Keratinocyte (primary cell): ENCODE results near the gene PARP16. TPM values are rescaled to one million over a fixed set of nuclear protein-coding genes. Genes with fewer than 3 reads are reported as not detected.

Experiments
- DNase-seq: peaks from one replicate; pipeline ENCODE4 v3.0.0-alpha.2; 2011; ENCODE audit warnings: low read depth, missing footprints, low spot score
- FAIRE-seq: peaks from 2 replicates; lab custom pipeline; 2011; peaks lifted over from hg19 to GRCh38; lab: Jason Lieb, UNC
- H2AFZ ChIP-seq: 2 replicates; pipeline ENCODE4 v1.6.0; 2012; ENCODE audit warnings: low read length, control low read depth, inconsistent platforms; ENCODE audit not compliant: control insufficient read depth
- H3K27ac ChIP-seq: 2 replicates; pipeline ENCODE4 v1.5.1; 2011; ENCODE audit warnings: low read length; ENCODE audit not compliant: control insufficient read depth, insufficient read depth
- H3K27me3 ChIP-seq: 3 replicates; pipeline ENCODE4 v1.6.0; 2011; ENCODE audit warnings: low read length; ENCODE audit not compliant: control insufficient read depth, insufficient read depth; ENCODE audit errors: extremely low read depth
- H3K36me3 ChIP-seq, 2 experiments: 2 replicates in 1 of 2; 3 replicates in 1 of 2; pipeline ENCODE4 v1.5.1; 2011; ENCODE audit warnings: low read length in 2 of 2, mild to moderate bottlenecking in 1 of 2; ENCODE audit not compliant: control insufficient read depth in 2 of 2, insufficient read depth in 2 of 2; ENCODE audit errors: extremely low read depth in 1 of 2
- H3K4me1 ChIP-seq: 3 replicates; pipeline ENCODE4 v1.5.1; 2011; ENCODE audit warnings: low read length; ENCODE audit not compliant: control insufficient read depth, insufficient read depth; ENCODE audit errors: extremely low read depth
- H3K4me2 ChIP-seq: 3 replicates; pipeline ENCODE4 v1.6.0; 2011; ENCODE audit warnings: low read depth, low read length; ENCODE audit not compliant: control insufficient read depth, insufficient read depth; ENCODE audit errors: extremely low read depth
- H3K4me3 ChIP-seq, 3 experiments: fragments of 200-600 bp in 1 of 3; sonication (generic) in 1 of 3; 2 replicates in 2 of 3; 3 replicates in 1 of 3; pipeline ENCODE4 v1.5.1; 2011 to 2016; ENCODE audit warnings: low read length in 3 of 3, mild to moderate bottlenecking in 3 of 3, control low read depth in 2 of 3, inconsistent platforms in 1 of 3, low read depth in 1 of 3, mixed read lengths in 1 of 3, mixed run types in 1 of 3, moderate library complexity in 1 of 3; ENCODE audit not compliant: control insufficient read depth in 2 of 3, insufficient read depth in 2 of 3; ENCODE audit errors: extremely low read depth in 1 of 3
- H3K79me2 ChIP-seq: 2 replicates; pipeline ENCODE4 v1.6.0; 2012; ENCODE audit warnings: low read length; ENCODE audit not compliant: control insufficient read depth, insufficient read depth
- H3K9ac ChIP-seq: 3 replicates; pipeline ENCODE4 v1.6.0; 2011; ENCODE audit warnings: low read length; ENCODE audit not compliant: control insufficient read depth, insufficient read depth; ENCODE audit errors: extremely low read depth
- H3K9me1 ChIP-seq: 3 replicates; pipeline ENCODE4 v1.6.0; 2011; ENCODE audit warnings: low read length; ENCODE audit not compliant: control insufficient read depth, insufficient read depth; ENCODE audit errors: extremely low read depth
- H3K9me3 ChIP-seq: 2 replicates; pipeline ENCODE4 v1.5.1; 2012; ENCODE audit warnings: low read depth, low read length; ENCODE audit not compliant: control insufficient read depth
- H4K20me1 ChIP-seq: 3 replicates; pipeline ENCODE4 v1.6.0; 2011; ENCODE audit warnings: low read length; ENCODE audit not compliant: control insufficient read depth, insufficient read depth; ENCODE audit errors: extremely low read depth
- CTCF ChIP-seq, 3 experiments: IDR thresholded peaks in 1 of 3; conservative IDR thresholded peaks in 1 of 3; optimal IDR thresholded peaks in 1 of 3; 2 replicates in 2 of 3; 3 replicates in 1 of 3; pipeline versions ENCODE3 to v1.5.1; 2011; ENCODE audit warnings: low read length in 3 of 3, mild to moderate bottlenecking in 3 of 3, moderate library complexity in 2 of 3, control low read depth in 1 of 3, inconsistent platforms in 1 of 3; ENCODE audit not compliant: insufficient read depth in 2 of 3; ENCODE audit errors: extremely low read depth in 1 of 3
- EZH2 ChIP-seq: IDR thresholded peaks from one replicate; pipeline ENCODE4 v1.6.1; 2012; ENCODE audit warnings: inconsistent platforms, mild to moderate bottlenecking, low read length, moderate library complexity
- dilution Hi-C: fragments of 300-500 bp; cut with MboI; formaldehyde crosslinking; loops from one replicate; pipeline ENCODE4 v1.7.0; 2020; ENCODE audit warnings: low sequenced_read_pairs; ENCODE audit not compliant: extremely low pct_ligation_motif_present
- polyA plus RNA-seq, 5 experiments: library from polyadenylated mRNA; depleted of rRNA in 3 of 5; stranded (reverse) in 3 of 5; stranded (forward) in 1 of 5; unstranded in 1 of 5; fragments of >200 nt; gene quantifications; 1 replicate in 1 of 5; 2 replicates in 3 of 5; 3 replicates in 1 of 5; pipeline versions ENCODE4 v1.2.1 to v1.2.3, GENCODE V29; 2011 to 2012; ENCODE audit warnings: missing spikeins in 2 of 5, low read depth in 1 of 5, low replicate concordance in 1 of 5

Gene PARP16
- polyA plus RNA-seq, 1 donor (not counting 4 experiments of a cell fraction or from before 2014, with no cell fraction given): 2.1 TPM

- dilution Hi-C loops: no loop called here
- no peak overlapping the region for H3K4me2 ChIP-seq
- H3K9ac ChIP-seq: no peak overlapping the region
- no peaks in the 10 kb centered on the region for H3K4me1 ChIP-seq
- no peaks in the 10 kb centered on the region for H4K20me1 ChIP-seq
- no peaks in the 10 kb centered on the region for H3K9me1 ChIP-seq
- DNase-seq (no peak), FAIRE-seq (no peak)
- TF ChIP-seq CTCF (optimal IDR thresholded peaks at IDR 0.05 in 1 of 3, IDR thresholded peaks at IDR 0.05 in 1 of 3, conservative IDR thresholded peaks at IDR 0.05 in 1 of 3; ENCODE audit: extremely low read depth in 1 of 3, insufficient read depth in 2 of 3, low read length in 3 of 3) (no peak), EZH2 (no peak)
- no peaks in the 10 kb centered on the region for H3K79me2 ChIP-seq
- H3K36me3 ChIP-seq: no peaks in the 10 kb centered on the region
- no peak overlapping the region for H2AFZ ChIP-seq
- no peaks in the 10 kb centered on the region for H3K9me3 ChIP-seq
- H3K4me3 ChIP-seq: no peak overlapping the region
- H3K27ac ChIP-seq: no peak overlapping the region
- H3K27me3 ChIP-seq: peaks cover 41% of the 10 kb centered on the region
Measured at GRCh38 chr15:65334586-65335231, 48.0 kb upstream of the PARP16 start.

- dilution Hi-C loops: no loop called here
Measured at GRCh38 chr15:65333856-65334255, 47.2 kb upstream of the PARP16 start.

More at GRCh38 chr15:65333856-65334255, 47.2 kb upstream of the PARP16 start:
- Histone ChIP-seq H3K4me2 (no peak overlapping the region), H3K9me1 (no peaks in the 10 kb centered on the region), H3K4me1 (no peaks in the 10 kb centered on the region), H3K9me3 (no peaks in the 10 kb centered on the region), H3K27me3 (peaks cover 41% of the 10 kb centered on the region), H3K9ac (no peak overlapping the region), H4K20me1 (no peaks in the 10 kb centered on the region), H3K79me2 (no peaks in the 10 kb centered on the region), H3K4me3 (no peak overlapping the region), H2AFZ (no peak overlapping the region), H3K36me3 (no peaks in the 10 kb centered on the region), H3K27ac (no peak overlapping the region)
- DNase-seq (no peak), FAIRE-seq (no peak)
- TF ChIP-seq EZH2: no peak
- TF ChIP-seq CTCF (optimal IDR thresholded peaks at IDR 0.05 in 1 of 3, IDR thresholded peaks at IDR 0.05 in 1 of 3, conservative IDR thresholded peaks at IDR 0.05 in 1 of 3; ENCODE audit: extremely low read depth in 1 of 3, insufficient read depth in 2 of 3, low read length in 3 of 3): no peak
